ENCODE data around the gene IL17REL. TPM values are rescaled to one million over a fixed set of nuclear protein-coding genes. Genes with fewer than 3 reads are reported as not detected.

IL17REL gene
- total and polyA plus RNA-seq, 2 of the 13 experiments (the other 11 are each of a cell fraction or from before 2014, with no cell fraction given): not detected

DNA sequence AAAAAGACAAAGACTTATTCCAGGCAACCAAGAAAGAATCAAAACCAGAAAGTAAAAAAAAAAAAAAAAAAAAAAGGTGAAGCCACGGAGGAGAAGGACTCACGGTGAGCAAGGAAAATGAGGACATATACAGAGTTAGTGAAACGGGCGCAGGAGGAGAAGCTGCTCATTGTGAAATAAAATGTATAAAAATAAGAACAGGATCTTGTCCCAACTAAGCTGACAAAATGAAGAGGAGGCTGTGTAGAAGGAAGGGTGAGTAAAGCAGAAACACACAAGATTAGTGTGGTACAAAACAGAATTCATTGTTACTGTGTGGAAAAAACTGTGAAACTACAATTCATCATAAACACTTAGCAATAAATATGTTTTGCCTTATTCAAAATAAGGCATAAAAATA is 7.6 kb downstream of the IL17REL start:
- ATAC-seq (no peak), FAIRE-seq (no peak), DNase-seq (ENCODE audit: low spot score) (no peak)
- no peak overlapping the region for H2AFZ ChIP-seq (ENCODE audit: low read length)
- H3K4me3 ChIP-seq (replicated peaks in 1 of 3; ENCODE audit: insufficient read depth in 1 of 3, low read depth in 2 of 3, low read length in 3 of 3): no peak overlapping the region
- no peak overlapping the region for H3K27ac ChIP-seq (ENCODE audit: extremely low read length, insufficient read depth, low read length)
- in situ Hi-C loops (cut with HindIII; ENCODE audit: extremely low pct_ligation_motif_present, low pct_unique_long_range_greater_than_20kb) (no loop called here), intact Hi-C loops (cut with micrococcal nuclease; ENCODE audit: unreplicated experiment) (no loop called here)
- no peak overlapping the region for H3K4me2 ChIP-seq (ENCODE audit: low read depth, low read length)
- H3K9ac ChIP-seq (ENCODE audit: insufficient read depth, low read depth, low read length): no peak overlapping the region
- TF ChIP-seq, protein P1, sequence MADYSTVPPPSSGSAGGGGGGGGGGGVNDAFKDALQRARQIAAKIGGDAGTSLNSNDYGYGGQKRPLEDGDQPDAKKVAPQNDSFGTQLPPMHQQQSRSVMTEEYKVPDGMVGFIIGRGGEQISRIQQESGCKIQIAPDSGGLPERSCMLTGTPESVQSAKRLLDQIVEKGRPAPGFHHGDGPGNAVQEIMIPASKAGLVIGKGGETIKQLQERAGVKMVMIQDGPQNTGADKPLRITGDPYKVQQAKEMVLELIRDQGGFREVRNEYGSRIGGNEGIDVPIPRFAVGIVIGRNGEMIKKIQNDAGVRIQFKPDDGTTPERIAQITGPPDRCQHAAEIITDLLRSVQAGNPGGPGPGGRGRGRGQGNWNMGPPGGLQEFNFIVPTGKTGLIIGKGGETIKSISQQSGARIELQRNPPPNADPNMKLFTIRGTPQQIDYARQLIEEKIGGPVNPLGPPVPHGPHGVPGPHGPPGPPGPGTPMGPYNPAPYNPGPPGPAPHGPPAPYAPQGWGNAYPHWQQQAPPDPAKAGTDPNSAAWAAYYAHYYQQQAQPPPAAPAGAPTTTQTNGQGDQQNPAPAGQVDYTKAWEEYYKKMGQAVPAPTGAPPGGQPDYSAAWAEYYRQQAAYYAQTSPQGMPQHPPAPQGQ (CRISPR knock-in tag; IDR thresholded peaks at IDR 0.05; ENCODE audit: borderline replicate concordance): no peak
- TF ChIP-seq ZNF709 (CRISPR knock-in tag; IDR thresholded peaks at IDR 0.05): no peak
- no peak for TF ChIP-seq PHB2 (IDR thresholded peaks at IDR 0.05; ENCODE audit: partially characterized antibody)
- no peak for TF ChIP-seq SALL2 (CRISPR knock-in tag; IDR thresholded peaks at IDR 0.05)
- TF ChIP-seq PHF21A (CRISPR knock-in tag; IDR thresholded peaks at IDR 0.05): no peak
- TF ChIP-seq, protein P2, sequence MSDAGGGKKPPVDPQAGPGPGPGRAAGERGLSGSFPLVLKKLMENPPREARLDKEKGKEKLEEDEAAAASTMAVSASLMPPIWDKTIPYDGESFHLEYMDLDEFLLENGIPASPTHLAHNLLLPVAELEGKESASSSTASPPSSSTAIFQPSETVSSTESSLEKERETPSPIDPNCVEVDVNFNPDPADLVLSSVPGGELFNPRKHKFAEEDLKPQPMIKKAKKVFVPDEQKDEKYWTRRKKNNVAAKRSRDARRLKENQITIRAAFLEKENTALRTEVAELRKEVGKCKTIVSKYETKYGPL (CRISPR knock-in tag; IDR thresholded peaks at IDR 0.05): no peak
- TF ChIP-seq SIX1 (CRISPR knock-in tag; IDR thresholded peaks at IDR 0.05; ENCODE audit: borderline replicate concordance): no peak
- no peak for TF ChIP-seq GATAD1 (CRISPR knock-in tag; IDR thresholded peaks at IDR 0.05)
- TF ChIP-seq TEAD2 (CRISPR knock-in tag; IDR thresholded peaks at IDR 0.05): no peak
- TF ChIP-seq ZNF468 (CRISPR knock-in tag; IDR thresholded peaks at IDR 0.05): no peak
- TF ChIP-seq, protein P3, sequence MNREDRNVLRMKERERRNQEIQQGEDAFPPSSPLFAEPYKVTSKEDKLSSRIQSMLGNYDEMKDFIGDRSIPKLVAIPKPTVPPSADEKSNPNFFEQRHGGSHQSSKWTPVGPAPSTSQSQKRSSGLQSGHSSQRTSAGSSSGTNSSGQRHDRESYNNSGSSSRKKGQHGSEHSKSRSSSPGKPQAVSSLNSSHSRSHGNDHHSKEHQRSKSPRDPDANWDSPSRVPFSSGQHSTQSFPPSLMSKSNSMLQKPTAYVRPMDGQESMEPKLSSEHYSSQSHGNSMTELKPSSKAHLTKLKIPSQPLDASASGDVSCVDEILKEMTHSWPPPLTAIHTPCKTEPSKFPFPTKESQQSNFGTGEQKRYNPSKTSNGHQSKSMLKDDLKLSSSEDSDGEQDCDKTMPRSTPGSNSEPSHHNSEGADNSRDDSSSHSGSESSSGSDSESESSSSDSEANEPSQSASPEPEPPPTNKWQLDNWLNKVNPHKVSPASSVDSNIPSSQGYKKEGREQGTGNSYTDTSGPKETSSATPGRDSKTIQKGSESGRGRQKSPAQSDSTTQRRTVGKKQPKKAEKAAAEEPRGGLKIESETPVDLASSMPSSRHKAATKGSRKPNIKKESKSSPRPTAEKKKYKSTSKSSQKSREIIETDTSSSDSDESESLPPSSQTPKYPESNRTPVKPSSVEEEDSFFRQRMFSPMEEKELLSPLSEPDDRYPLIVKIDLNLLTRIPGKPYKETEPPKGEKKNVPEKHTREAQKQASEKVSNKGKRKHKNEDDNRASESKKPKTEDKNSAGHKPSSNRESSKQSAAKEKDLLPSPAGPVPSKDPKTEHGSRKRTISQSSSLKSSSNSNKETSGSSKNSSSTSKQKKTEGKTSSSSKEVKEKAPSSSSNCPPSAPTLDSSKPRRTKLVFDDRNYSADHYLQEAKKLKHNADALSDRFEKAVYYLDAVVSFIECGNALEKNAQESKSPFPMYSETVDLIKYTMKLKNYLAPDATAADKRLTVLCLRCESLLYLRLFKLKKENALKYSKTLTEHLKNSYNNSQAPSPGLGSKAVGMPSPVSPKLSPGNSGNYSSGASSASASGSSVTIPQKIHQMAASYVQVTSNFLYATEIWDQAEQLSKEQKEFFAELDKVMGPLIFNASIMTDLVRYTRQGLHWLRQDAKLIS (CRISPR knock-in tag; IDR thresholded peaks at IDR 0.05): no peak
- BruUV-seq (replicated peaks): no TSS peak
- H4K20me1 ChIP-seq (ENCODE audit: insufficient read depth, low read length): no peaks in the 10 kb centered on the region
- H3K4me1 ChIP-seq (ENCODE audit: insufficient read depth, low read length): peaks cover 13% of the 10 kb centered on the region
- WGBS (ENCODE audit: low lambda C conversion rate): 56% methylated on average over 4 of the region's 4 CpGs
- H3K79me2 ChIP-seq (ENCODE audit: insufficient read depth, low read length): no peaks in the 10 kb centered on the region
- H3K27me3 ChIP-seq (ENCODE audit: control insufficient read depth in 1 of 2, insufficient read depth in 2 of 2, low read length in 2 of 2): peaks cover 12 to 28% of the 10 kb centered on the region in 2 experiments
- no peaks in the 10 kb centered on the region for H3K36me3 ChIP-seq (replicated peaks in 1 of 2; ENCODE audit: control insufficient read depth in 1 of 2, insufficient read depth in 2 of 2, low read length in 2 of 2)
- ChIA-PET CTCF (ENCODE audit: low intra/inter-chr PET ratio, low total read pairs) (no interaction called here), POLR2A (no interaction called here)
- no peaks in the 10 kb centered on the region for H3K9me3 ChIP-seq (ENCODE audit: low read length)

Measured in HepG2 (cell line).